ENCODE measurements around the gene POLR2E.

Gene POLR2E

DNA sequence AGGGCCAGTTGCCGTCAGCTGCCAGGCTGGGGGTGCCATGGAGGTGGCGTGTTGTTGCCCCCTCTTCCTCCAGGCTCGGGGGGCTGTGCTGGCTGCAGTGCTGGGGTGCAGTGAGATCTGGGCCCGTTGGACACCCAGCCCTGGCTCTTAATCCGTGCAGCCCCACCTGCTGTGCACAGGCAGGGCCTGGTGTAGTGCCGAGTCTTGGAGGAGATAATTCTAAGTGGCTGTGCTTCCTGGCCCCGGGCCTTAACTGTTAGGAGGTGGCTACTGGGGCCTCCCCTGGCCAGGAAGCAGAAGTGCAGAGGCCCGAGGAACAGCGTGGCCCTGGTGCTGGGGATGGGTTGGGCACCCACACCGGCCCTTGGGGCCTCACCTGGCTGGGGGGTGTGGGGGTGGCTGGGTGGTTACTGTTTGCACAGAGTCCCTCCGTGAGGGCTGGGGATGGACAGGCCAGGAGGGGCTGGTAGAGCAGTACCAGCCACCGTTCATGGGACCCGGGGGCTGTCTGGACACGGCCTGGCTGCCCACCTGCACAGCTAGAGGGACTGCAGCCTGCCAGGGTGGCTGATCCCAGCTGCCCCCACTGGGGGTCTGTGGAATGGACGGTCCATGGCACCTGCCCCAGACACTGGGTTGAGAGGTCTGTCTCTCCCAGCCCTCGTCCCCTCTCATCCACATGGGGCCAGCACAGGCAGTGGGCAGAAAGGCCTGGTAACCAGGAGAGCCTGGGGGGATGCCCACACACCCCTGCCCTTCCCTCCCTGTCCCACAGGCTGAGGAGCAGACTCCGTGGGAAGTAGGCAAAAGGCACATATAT, 11.9 kb upstream of the POLR2E start:
- Histone ChIP-seq H3K9ac (ENCODE audit: low read depth, low read length, poor library complexity, severe bottlenecking) (no peak overlapping the region), H3K36me3 (ENCODE audit: insufficient read depth, low read length) (peaks cover 10% of the 10 kb centered on the region; the same call in 1 of the 2 replicates)

DNA sequence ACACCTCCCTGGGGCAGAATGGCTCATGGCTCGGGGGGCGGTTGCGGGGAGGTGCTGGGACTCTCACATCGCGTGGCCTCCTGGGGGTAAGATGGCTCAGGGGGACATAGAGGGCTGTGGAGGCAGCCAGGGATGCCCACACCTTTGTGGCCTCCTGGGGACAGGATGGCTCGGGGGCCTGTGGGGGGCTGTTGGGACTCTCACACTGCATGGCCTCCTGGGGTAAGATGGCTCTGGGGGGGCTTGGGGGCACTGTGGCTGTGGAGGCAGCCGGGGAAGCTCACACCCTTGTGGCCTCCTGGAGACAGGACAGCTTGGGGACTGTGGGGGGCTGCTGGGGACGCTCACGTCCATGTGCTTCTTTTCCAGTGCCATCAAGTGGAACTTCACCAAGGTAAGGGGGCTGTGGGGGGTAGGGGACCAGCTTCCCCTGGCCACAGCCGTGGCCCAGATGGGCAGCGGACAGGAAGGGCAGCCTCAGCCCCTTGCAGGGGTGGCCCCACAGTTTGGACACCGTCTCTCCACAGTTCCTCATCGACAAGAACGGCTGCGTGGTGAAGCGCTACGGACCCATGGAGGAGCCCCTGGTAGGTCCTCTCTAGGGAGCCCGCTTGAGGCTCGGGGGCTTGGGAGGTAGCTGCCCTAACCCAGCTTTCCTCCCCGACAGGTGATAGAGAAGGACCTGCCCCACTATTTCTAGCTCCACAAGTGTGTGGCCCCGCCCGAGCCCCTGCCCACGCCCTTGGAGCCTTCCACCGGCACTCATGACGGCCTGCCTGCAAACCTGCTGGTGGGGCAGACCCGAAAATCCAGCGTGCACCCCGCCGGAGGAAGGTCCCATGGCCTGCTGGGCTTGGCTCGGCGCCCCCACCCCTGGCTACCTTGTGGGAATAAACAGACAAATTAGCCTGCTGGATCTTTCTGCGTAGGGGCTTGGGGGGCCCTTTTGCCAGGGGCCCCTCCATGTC, 11.0 kb upstream of the POLR2E start:
- peak overlapping the region; percentile 90 for H3K9ac ChIP-seq (ENCODE audit: low read depth, low read length, poor library complexity, severe bottlenecking)
- H4K20me1 ChIP-seq (ENCODE audit: insufficient read depth, low read length, poor library complexity, severe bottlenecking), result peaks cover 21% of the 10 kb centered on the region
- H3K9me3 ChIP-seq (ENCODE audit: insufficient read depth, low read depth, low read length), result no peaks in the 10 kb centered on the region
- peak overlapping the region; percentile 82 for H3K4me3 ChIP-seq (ENCODE audit: low read length, poor library complexity, severe bottlenecking)
- no peaks in the 10 kb centered on the region for H3K27me3 ChIP-seq (ENCODE audit: insufficient read depth, low read length, poor library complexity, severe bottlenecking)
- no peaks in the 10 kb centered on the region for H3F3A ChIP-seq (ENCODE audit: low read depth)
- peaks cover 10% of the 10 kb centered on the region; the same call in 1 of the 2 replicates for H3K36me3 ChIP-seq (ENCODE audit: insufficient read depth, low read length)
- TF ChIP-seq EZH2phosphoT487 (IDR thresholded peaks at IDR 0.05; ENCODE audit: borderline replicate concordance), result no peak
- TF ChIP-seq, protein P1, sequence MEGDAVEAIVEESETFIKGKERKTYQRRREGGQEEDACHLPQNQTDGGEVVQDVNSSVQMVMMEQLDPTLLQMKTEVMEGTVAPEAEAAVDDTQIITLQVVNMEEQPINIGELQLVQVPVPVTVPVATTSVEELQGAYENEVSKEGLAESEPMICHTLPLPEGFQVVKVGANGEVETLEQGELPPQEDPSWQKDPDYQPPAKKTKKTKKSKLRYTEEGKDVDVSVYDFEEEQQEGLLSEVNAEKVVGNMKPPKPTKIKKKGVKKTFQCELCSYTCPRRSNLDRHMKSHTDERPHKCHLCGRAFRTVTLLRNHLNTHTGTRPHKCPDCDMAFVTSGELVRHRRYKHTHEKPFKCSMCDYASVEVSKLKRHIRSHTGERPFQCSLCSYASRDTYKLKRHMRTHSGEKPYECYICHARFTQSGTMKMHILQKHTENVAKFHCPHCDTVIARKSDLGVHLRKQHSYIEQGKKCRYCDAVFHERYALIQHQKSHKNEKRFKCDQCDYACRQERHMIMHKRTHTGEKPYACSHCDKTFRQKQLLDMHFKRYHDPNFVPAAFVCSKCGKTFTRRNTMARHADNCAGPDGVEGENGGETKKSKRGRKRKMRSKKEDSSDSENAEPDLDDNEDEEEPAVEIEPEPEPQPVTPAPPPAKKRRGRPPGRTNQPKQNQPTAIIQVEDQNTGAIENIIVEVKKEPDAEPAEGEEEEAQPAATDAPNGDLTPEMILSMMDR (conservative IDR thresholded peaks at IDR 0.05; ENCODE audit: low read length), result no peak
- peaks cover 21% of the 10 kb centered on the region for H3K79me2 ChIP-seq (ENCODE audit: insufficient read depth, low read length)
- no peaks in the 10 kb centered on the region for H3K9me2 ChIP-seq (replicated peaks; ENCODE audit: low read depth, low read length)
- H3K4me2 ChIP-seq (ENCODE audit: low read depth, low read length, poor library complexity, severe bottlenecking), result peak overlapping the region; percentile 98
- H3K4me1 ChIP-seq (ENCODE audit: insufficient read depth, low read length, poor library complexity, severe bottlenecking), result peaks cover 20% of the 10 kb centered on the region
- H2AFZ ChIP-seq (ENCODE audit: low read length), result no peak overlapping the region

More for the DNA sequence above, 11.9 kb upstream of the POLR2E start:
- Histone ChIP-seq H3K9me3 (ENCODE audit: insufficient read depth, low read depth, low read length) (no peaks in the 10 kb centered on the region), H3K79me2 (ENCODE audit: insufficient read depth, low read length) (peaks cover 21% of the 10 kb centered on the region), H4K20me1 (ENCODE audit: insufficient read depth, low read length, poor library complexity, severe bottlenecking) (peaks cover 21% of the 10 kb centered on the region), H3K27me3 (ENCODE audit: insufficient read depth, low read length, poor library complexity, severe bottlenecking) (no peaks in the 10 kb centered on the region), H3K9me2 (replicated peaks; ENCODE audit: low read depth, low read length) (no peaks in the 10 kb centered on the region), H3K4me2 (ENCODE audit: low read depth, low read length, poor library complexity, severe bottlenecking) (no peak overlapping the region), H2AFZ (ENCODE audit: low read length) (no peak overlapping the region), H3F3A (ENCODE audit: low read depth) (no peaks in the 10 kb centered on the region), H3K4me1 (ENCODE audit: insufficient read depth, low read length, poor library complexity, severe bottlenecking) (peaks cover 12% of the 10 kb centered on the region), H3K4me3 (ENCODE audit: low read length, poor library complexity, severe bottlenecking) (no peak overlapping the region)
- no peak for TF ChIP-seq EZH2phosphoT487 (IDR thresholded peaks at IDR 0.05; ENCODE audit: borderline replicate concordance)
- TF ChIP-seq, protein P1 (conservative IDR thresholded peaks at IDR 0.05; ENCODE audit: low read length), result no peak

DNA sequence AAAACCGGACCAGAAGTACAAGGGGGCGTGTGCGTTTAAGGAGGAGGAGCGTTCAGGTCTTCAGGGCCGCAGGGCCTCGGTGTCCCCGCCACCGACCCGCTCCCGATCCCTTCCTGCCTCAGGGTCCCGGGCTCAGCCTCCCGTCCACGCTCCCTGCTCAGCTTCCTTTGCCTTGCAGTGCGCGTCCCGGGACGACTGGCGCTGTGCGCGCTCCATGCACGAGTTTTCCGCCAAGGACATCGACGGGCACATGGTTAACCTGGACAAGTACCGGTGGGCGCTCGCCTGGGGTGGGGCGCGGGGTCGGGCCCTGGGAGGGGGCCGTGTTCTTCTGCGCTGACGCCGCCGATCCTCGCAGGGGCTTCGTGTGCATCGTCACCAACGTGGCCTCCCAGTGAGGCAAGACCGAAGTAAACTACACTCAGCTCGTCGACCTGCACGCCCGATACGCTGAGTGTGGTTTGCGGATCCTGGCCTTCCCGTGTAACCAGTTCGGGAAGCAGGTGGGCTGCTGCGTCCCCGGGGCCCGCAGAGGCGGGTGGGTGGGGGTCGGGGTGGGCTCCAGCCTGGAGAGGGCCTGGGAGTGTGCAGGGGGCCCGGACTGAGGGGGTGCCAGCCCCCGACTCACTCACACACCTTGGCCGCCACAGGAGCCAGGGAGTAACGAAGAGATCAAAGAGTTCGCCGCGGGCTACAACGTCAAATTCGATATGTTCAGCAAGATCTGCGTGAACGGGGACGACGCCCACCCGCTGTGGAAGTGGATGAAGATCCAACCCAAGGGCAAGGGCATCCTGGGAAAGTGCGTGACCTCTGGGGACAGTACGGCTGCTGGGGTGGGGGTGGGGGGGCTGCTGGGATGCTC, 10.1 kb upstream of the POLR2E start:
- Histone ChIP-seq H3F3A (ENCODE audit: low read depth) (no peaks in the 10 kb centered on the region), H3K4me2 (ENCODE audit: low read depth, low read length, poor library complexity, severe bottlenecking) (peak overlapping the region; percentile 98), H3K79me2 (ENCODE audit: insufficient read depth, low read length) (peaks cover 21% of the 10 kb centered on the region), H3K4me1 (ENCODE audit: insufficient read depth, low read length, poor library complexity, severe bottlenecking) (peaks cover 20% of the 10 kb centered on the region), H3K9me2 (replicated peaks; ENCODE audit: low read depth, low read length) (no peaks in the 10 kb centered on the region), H3K9me3 (ENCODE audit: insufficient read depth, low read depth, low read length) (no peaks in the 10 kb centered on the region), H3K9ac (ENCODE audit: low read depth, low read length, poor library complexity, severe bottlenecking) (peak overlapping the region; percentile 90), H2AFZ (ENCODE audit: low read length) (no peak overlapping the region), H4K20me1 (ENCODE audit: insufficient read depth, low read length, poor library complexity, severe bottlenecking) (peaks cover 21% of the 10 kb centered on the region), H3K36me3 (ENCODE audit: insufficient read depth, low read length) (peaks cover 10% of the 10 kb centered on the region; the same call in 1 of the 2 replicates), H3K27me3 (ENCODE audit: insufficient read depth, low read length, poor library complexity, severe bottlenecking) (no peaks in the 10 kb centered on the region), H3K4me3 (ENCODE audit: low read length, poor library complexity, severe bottlenecking) (peak overlapping the region; percentile 82)
- TF ChIP-seq, protein P1 (conservative IDR thresholded peaks at IDR 0.05; ENCODE audit: low read length), result no peak
- no peak for TF ChIP-seq EZH2phosphoT487 (IDR thresholded peaks at IDR 0.05; ENCODE audit: borderline replicate concordance)

Data from Loucy (cell line).